Ovary (tissue), 9 donors: ENCODE results near the gene PMM2. TPM values are rescaled to one million over a fixed set of nuclear protein-coding genes. Genes with fewer than 3 reads are reported as not detected.
"Not testable (repeated sequence)": the region's sequence is repeated elsewhere in the genome, so short reads cannot be mapped to it uniquely, and the experiment has no call there.

Source experiments
- DNase-seq, 5 donors: peaks; one replicate each; pipeline ENCODE4 v3.0.0-alpha.2; 2019 to 2020
- H3K27ac ChIP-seq, 2 donors: fragments of 200-600 bp; one replicate each; pipeline versions ENCODE4 v1.5.1 to v1.8.0; 2019 to 2022
- H3K27me3 ChIP-seq: fragments of 200-600 bp; one replicate; pipeline ENCODE4 v1.8.0; 2022
- H3K36me3 ChIP-seq: fragments of 200-600 bp; sonication (generic); one replicate; pipeline ENCODE4 v1.5.1; 2019
- H3K4me1 ChIP-seq: one replicate; pipeline ENCODE4 v1.8.1; 2013; ENCODE audit warnings: mild to moderate bottlenecking, moderate library complexity; ENCODE audit not compliant: insufficient read depth
- H3K4me3 ChIP-seq: fragments of 200-600 bp; sonication (generic); one replicate; pipeline ENCODE4 v1.5.1; 2017
- H3K9me3 ChIP-seq, 2 donors: fragments of 200-600 bp in 1 of 2; sonication (generic) in 1 of 2; one replicate each; pipeline versions ENCODE4 v1.5.1 to v1.8.1; 2013 to 2019; ENCODE audit warnings: mild to moderate bottlenecking in 1 of 2, moderate library complexity in 1 of 2
- CTCF ChIP-seq, 3 donors: fragments of 450-650 bp in 2 of 3; fragments of 200-600 bp in 1 of 3; IDR thresholded peaks; one replicate each; pipeline versions ENCODE4 v1.5.1 to v1.8.0; 2016 to 2022; ENCODE audit warnings: antibody characterized with exemption in 3 of 3, mild to moderate bottlenecking in 1 of 3
- EP300 ChIP-seq: sonication (generic); formaldehyde crosslinking; IDR thresholded peaks from one replicate; pipeline ENCODE4 v1.6.1; 2017; ENCODE audit warnings: antibody characterized with exemption
- POLR2A ChIP-seq: fragments of 450-650 bp; IDR thresholded peaks from one replicate; pipeline ENCODE4 v1.6.1; 2017; ENCODE audit warnings: antibody characterized with exemption, mild to moderate bottlenecking, moderate library complexity
- WGBS, 3 donors: extraction: QIAGEN DNeasy Blood & Tissue Kit in 1 of 3; methylation state at CpG; one replicate each; pipeline versions ENCODE4 v1.1.5 to v1.1.7; 2013 to 2017; 5-methylcytosine and 5-hydroxymethylcytosine counted together
- intact Hi-C, 4 donors: fragments of 100-400 bp; cut with DNase I; formaldehyde crosslinking; loops; one replicate each; pipeline versions ENCODE4 v1.11.0 to v1.15.1; 2022 to 2023
- polyA plus RNA-seq, 2 donors: library from polyadenylated mRNA; stranded (reverse); fragments of 200-250 nt in 1 of 2; fragments of 350-450 nt in 1 of 2; fragmentation: Illumina TruSeq in 1 of 2; extraction: RNeasy Lipid Tissue Mini Kit (QIAGEN cat#74804) in 1 of 2; gene quantifications; one replicate each; pipeline ENCODE4 v1.2.3, GENCODE V29; 2013 to 2014
- total RNA-seq, 7 donors: library from RNA; depleted of rRNA in 2 of 7; stranded (reverse); fragments of >200 nt in 2 of 7; fragmentation: NEBNext Ultra II Directional in 3 of 7; extraction: Animal tissue kit (Norgen Biotek cat#: 25700) in 3 of 7; gene quantifications; one replicate each; pipeline versions ENCODE4 v1.1.0 to v1.2.4, GENCODE V29; 2016 to 2023
- donor health status: DM: no; HTN: no; CAD: no; lungs with moderate emphysema.
- donor health status: DM: no; HTN: no; CAD: no.
- donor health status: Bipolar disorder and iron deficiency.
- donor health status: DM: yes; HTN: yes; CAD: no.
- donor health status: DM: no; HTN: no; CAD: no.
- donor health status: DM: yes; HTN: yes; CAD: no.

PMM2 gene
- total and polyA plus RNA-seq, 9 donors = 9.6 to 38.6 (median 23.1) TPM

- Histone ChIP-seq H3K9me3 (no peaks in the 10 kb centered on the region), H3K4me1 (peaks cover 3% of the 10 kb centered on the region), H3K27me3 (no peaks in the 10 kb centered on the region), H3K4me3 (no peak overlapping the region), H3K36me3 (no peaks in the 10 kb centered on the region), H3K27ac (no peak overlapping the region)
- intact Hi-C loops = loop anchor here in 1 of 4 donors (5.0 kb wide), 1 partner anchor 77 kb away; the partner anchor contains the start of genes PMM2 and TMEM186
- no peak for DNase-seq
- WGBS, 3 donors = 29 to 31% (median 29%) methylated on average over 6 of the region's 6 CpGs
- TF ChIP-seq POLR2A = no peak
- TF ChIP-seq EP300 = no peak
- no peak for TF ChIP-seq CTCF (IDR thresholded peaks at IDR 0.05)
Measured at GRCh38 chr16:8874388-8874787, 76.7 kb downstream of the PMM2 start.

GRCh38 chr16:8875317-8875716 is 77.7 kb downstream of the PMM2 start:
- not testable (repeated sequence) for H3K27me3 ChIP-seq, H3K9me3 ChIP-seq, H3K4me1 ChIP-seq, H3K36me3 ChIP-seq, H3K4me3 ChIP-seq, H3K27ac ChIP-seq, DNase-seq
- 73 to 82% (median 80%) methylated on average over 7 of the region's 7 CpGs for WGBS, 3 donors
- intact Hi-C loops = loop anchor here in 1 of 4 donors (5.0 kb wide), 1 partner anchor 78 kb away; the partner anchor contains the start of genes PMM2 and TMEM186

GRCh38 chr16:8877894-8878522 is 80.4 kb downstream of the PMM2 start:
- intact Hi-C loops = loop anchor here in 1 of 4 donors (5.0 kb wide), 1 partner anchor 81 kb away; the partner anchor contains the start of genes PMM2 and TMEM186
- no peak for DNase-seq
- no peaks in the 10 kb centered on the region for H3K27me3 ChIP-seq
- no peak overlapping the region for H3K4me3 ChIP-seq
- no peak overlapping the region for H3K27ac ChIP-seq
- no peaks in the 10 kb centered on the region for H3K36me3 ChIP-seq
- no peaks in the 10 kb centered on the region for H3K9me3 ChIP-seq
- TF ChIP-seq EP300 (no peak), POLR2A (no peak), CTCF (IDR thresholded peaks at IDR 0.05) (no peak)
- WGBS, 3 donors = 45 to 62% (median 51%) methylated on average over 8 of the region's 8 CpGs
- peaks cover 1% of the 10 kb centered on the region for H3K4me1 ChIP-seq

GRCh38 chr16:8878523-8878911 is 80.9 kb downstream of the PMM2 start:
- intact Hi-C loops = loop anchor here in 1 of 4 donors (5.0 kb wide), 1 partner anchor 81 kb away; the partner anchor contains the start of genes PMM2 and TMEM186
- no peak overlapping the region for H3K27ac ChIP-seq

More at GRCh38 chr16:8878523-8878911, 80.9 kb downstream of the PMM2 start:
- TF ChIP-seq CTCF (IDR thresholded peaks at IDR 0.05) = no peak
- no peak for TF ChIP-seq POLR2A
- no peak for TF ChIP-seq EP300
- Histone ChIP-seq H3K36me3 (no peaks in the 10 kb centered on the region), H3K9me3 (no peaks in the 10 kb centered on the region), H3K4me1 (peaks cover 1% of the 10 kb centered on the region), H3K27me3 (no peaks in the 10 kb centered on the region), H3K4me3 (no peak overlapping the region)
- DNase-seq = no peak
- WGBS, 3 donors = 20 to 45% (median 42%) methylated on average over 6 of the region's 6 CpGs
